Spleen (tissue), 11 donors: ENCODE measurements around the gene DLG1. TPM values are rescaled to one million over a fixed set of nuclear protein-coding genes. Genes with fewer than 3 reads are reported as not detected.

Experiments used
- DNase-seq: peaks from one replicate; pipeline ENCODE4 v3.0.0-alpha.2; 2020
- H3K27ac ChIP-seq, 8 donors: fragments of 200-600 bp; sonication (generic) in 7 of 8; 1 replicate in 4 of 8; 2 replicates in 4 of 8; pipeline versions ENCODE4 v1.5.0 to v1.8.0; 2016 to 2021; ENCODE audit warnings: inconsistent platforms in 4 of 8, mild to moderate bottlenecking in 4 of 8, moderate library complexity in 1 of 8
- H3K27me3 ChIP-seq, 7 donors: fragments of 200-600 bp; sonication (generic) in 6 of 7; replicated peaks in 1 of 7; 1 replicate in 4 of 7; 2 replicates in 3 of 7; pipeline versions ENCODE4 v1.5.0 to v1.8.0; 2016 to 2021; ENCODE audit warnings: inconsistent platforms in 3 of 7, mild to moderate bottlenecking in 1 of 7
- H3K36me3 ChIP-seq, 6 donors: fragments of 200-600 bp; sonication (generic) in 5 of 6; 1 replicate in 4 of 6; 2 replicates in 2 of 6; pipeline versions ENCODE4 v1.5.0 to v1.8.0; 2016 to 2021; ENCODE audit warnings: inconsistent platforms in 2 of 6
- H3K4me1 ChIP-seq, 6 donors: fragments of 200-600 bp; sonication (generic) in 5 of 6; 1 replicate in 3 of 6; 2 replicates in 3 of 6; pipeline versions ENCODE4 v1.5.0 to v1.8.0; 2016 to 2021; ENCODE audit warnings: inconsistent platforms in 3 of 6
- H3K4me3 ChIP-seq, 8 donors: fragments of 200-600 bp; sonication (generic) in 7 of 8; 1 replicate in 4 of 8; 2 replicates in 4 of 8; pipeline versions ENCODE4 v1.5.0 to v1.8.0; 2016 to 2021; ENCODE audit warnings: inconsistent platforms in 4 of 8, mild to moderate bottlenecking in 4 of 8, moderate library complexity in 2 of 8
- H3K9me3 ChIP-seq, 8 donors: fragments of 200-600 bp; sonication (generic) in 7 of 8; 1 replicate in 4 of 8; 2 replicates in 4 of 8; pipeline versions ENCODE4 v1.5.0 to v1.8.0; 2016 to 2021; ENCODE audit warnings: inconsistent platforms in 4 of 8
- POLR2A ChIP-seq, 3 donors: fragments of 450-650 bp; IDR thresholded peaks; one replicate each; pipeline ENCODE4 v1.5.1; 2017; ENCODE audit warnings: antibody characterized with exemption in 3 of 3, mild to moderate bottlenecking in 1 of 3
- POLR2AphosphoS5 ChIP-seq, 3 donors: sonication (generic); formaldehyde crosslinking; IDR thresholded peaks; one replicate each; pipeline ENCODE4 v1.5.1; 2017; ENCODE audit warnings: antibody characterized with exemption in 3 of 3
- WGBS, 5 donors: extraction: QIAGEN DNeasy Blood & Tissue Kit in 3 of 5; methylation state at CpG; one replicate each; pipeline versions ENCODE4 v1.1.5 to v1.1.7; 2013 to 2018; 5-methylcytosine and 5-hydroxymethylcytosine counted together
- intact Hi-C: fragments of 100-400 bp; cut with DNase I; formaldehyde crosslinking; loops from one replicate; pipeline ENCODE4 v1.15.0; 2023; ENCODE audit warnings: low total_unique reads
- polyA plus RNA-seq, 3 donors: library from polyadenylated mRNA; stranded (reverse); fragments of 200-250 nt; gene quantifications; one replicate each; pipeline ENCODE4 v1.2.1, GENCODE V29; 2013
- total RNA-seq, 7 donors: library from RNA; depleted of rRNA in 3 of 7; stranded (reverse); fragments of >200 nt in 3 of 7; fragmentation: NEBNext Ultra II Directional in 4 of 7; extraction: Animal tissue kit (Norgen Biotek cat#: 25700) in 4 of 7; gene quantifications; one replicate each; pipeline versions ENCODE4 v1.1.0 to v1.2.1, GENCODE V29; 2016 to 2021
- TF ChIP-seq, protein P1 (sequence below), 11 experiments: fragments of 200-600 bp in 7 of 11; fragments of 450-650 bp in 4 of 11; sonication (generic) in 4 of 11; IDR thresholded peaks in 8 of 11; conservative IDR thresholded peaks in 3 of 11; 1 replicate in 7 of 11; 2 replicates in 4 of 11; pipeline versions ENCODE4 v1.4.0 to v1.8.0; 2016 to 2021; ENCODE audit warnings: antibody characterized with exemption in 11 of 11, inconsistent platforms in 4 of 11, mild to moderate bottlenecking in 1 of 11
- donor health status: healthy with polysubstance abuse.
- donor health status: DM: no; HTN: no; CAD: no; lungs with moderate emphysema.
- donor health status: DM: no; HTN: no; CAD: no.
- donor health status: Bipolar disorder and iron deficiency.
- donor health status: healthy.
- donor health status: DM: no; HTN: no; CAD: no.
- donor health status: DM: yes; HTN: yes; CAD: no.

DLG1 gene
- total and polyA plus RNA-seq, 10 donors: 11.0 to 92.3 (median 59.1) TPM

DNA sequence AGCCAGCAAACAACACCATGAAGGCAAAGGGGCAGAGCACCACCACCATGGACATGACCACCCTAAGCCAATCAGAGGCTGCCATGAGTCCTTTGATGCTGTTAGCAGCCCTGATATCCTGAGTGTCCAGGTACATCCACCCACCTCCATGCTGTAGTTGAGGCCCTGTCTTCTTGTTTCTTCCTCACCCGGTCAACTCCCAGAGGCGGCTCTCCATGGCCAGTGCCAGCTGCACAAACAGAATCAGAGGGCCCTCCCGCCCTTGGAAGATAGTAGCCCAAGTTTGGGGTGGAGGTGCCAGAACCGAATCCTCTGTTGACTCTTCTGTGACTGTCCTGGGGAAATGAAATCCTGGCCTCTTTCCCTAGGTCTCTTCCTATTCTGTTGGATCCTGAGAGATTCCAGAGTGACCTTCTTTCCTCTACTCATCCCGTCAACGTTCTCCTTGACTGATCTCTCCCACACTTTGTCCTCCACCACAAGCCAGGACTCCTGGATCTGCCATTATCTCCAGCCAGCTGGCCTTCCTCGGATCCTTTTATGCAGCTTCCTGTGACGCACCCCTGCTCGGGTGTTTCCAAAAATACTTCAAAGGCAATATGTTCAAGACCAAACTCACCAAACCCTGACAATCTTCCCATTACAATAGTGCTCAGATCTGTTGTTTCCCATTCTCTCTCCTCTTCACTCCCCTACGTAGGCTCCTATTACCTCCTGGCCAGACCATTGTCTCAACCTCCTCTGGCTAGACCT, 45.4 kb upstream of the DLG1 start:
- no peaks in the 10 kb centered on the region for H3K4me1 ChIP-seq
- WGBS, 5 donors: 65 to 81% (median 69%) methylated on average over 10 of the region's 10 CpGs
- no peak overlapping the region for H3K27ac ChIP-seq
- H3K36me3 ChIP-seq: no peaks in the 10 kb centered on the region
- no peaks in the 10 kb centered on the region for H3K9me3 ChIP-seq
- TF ChIP-seq, protein P1, sequence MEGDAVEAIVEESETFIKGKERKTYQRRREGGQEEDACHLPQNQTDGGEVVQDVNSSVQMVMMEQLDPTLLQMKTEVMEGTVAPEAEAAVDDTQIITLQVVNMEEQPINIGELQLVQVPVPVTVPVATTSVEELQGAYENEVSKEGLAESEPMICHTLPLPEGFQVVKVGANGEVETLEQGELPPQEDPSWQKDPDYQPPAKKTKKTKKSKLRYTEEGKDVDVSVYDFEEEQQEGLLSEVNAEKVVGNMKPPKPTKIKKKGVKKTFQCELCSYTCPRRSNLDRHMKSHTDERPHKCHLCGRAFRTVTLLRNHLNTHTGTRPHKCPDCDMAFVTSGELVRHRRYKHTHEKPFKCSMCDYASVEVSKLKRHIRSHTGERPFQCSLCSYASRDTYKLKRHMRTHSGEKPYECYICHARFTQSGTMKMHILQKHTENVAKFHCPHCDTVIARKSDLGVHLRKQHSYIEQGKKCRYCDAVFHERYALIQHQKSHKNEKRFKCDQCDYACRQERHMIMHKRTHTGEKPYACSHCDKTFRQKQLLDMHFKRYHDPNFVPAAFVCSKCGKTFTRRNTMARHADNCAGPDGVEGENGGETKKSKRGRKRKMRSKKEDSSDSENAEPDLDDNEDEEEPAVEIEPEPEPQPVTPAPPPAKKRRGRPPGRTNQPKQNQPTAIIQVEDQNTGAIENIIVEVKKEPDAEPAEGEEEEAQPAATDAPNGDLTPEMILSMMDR (IDR thresholded peaks at IDR 0.05 in 8 of 11, conservative IDR thresholded peaks at IDR 0.05 in 3 of 11): no peak
- TF ChIP-seq POLR2A (IDR thresholded peaks at IDR 0.05): no peak
- no peak for TF ChIP-seq POLR2AphosphoS5 (IDR thresholded peaks at IDR 0.05)
- peak; percentile 17 for DNase-seq
- intact Hi-C loops: no loop called here
- H3K27me3 ChIP-seq: no peaks in the 10 kb centered on the region
- no peak overlapping the region for H3K4me3 ChIP-seq

GRCh38 chr3:197343111-197343510, 44.7 kb upstream of the DLG1 start:
- Histone ChIP-seq H3K4me3 (no peak overlapping the region), H3K9me3 (no peaks in the 10 kb centered on the region), H3K27me3 (no peaks in the 10 kb centered on the region), H3K36me3 (no peaks in the 10 kb centered on the region), H3K4me1 (no peaks in the 10 kb centered on the region), H3K27ac (no peak overlapping the region)
- intact Hi-C loops: no loop called here
- WGBS, 5 donors: 84 to 99% (median 93%) methylated on average over 6 of the region's 6 CpGs
- TF ChIP-seq POLR2A (IDR thresholded peaks at IDR 0.05) (no peak), POLR2AphosphoS5 (IDR thresholded peaks at IDR 0.05) (no peak)
- TF ChIP-seq, protein P1 (IDR thresholded peaks at IDR 0.05 in 8 of 11, conservative IDR thresholded peaks at IDR 0.05 in 3 of 11): no peak
- DNase-seq: peak; percentile 41

- Histone ChIP-seq H3K4me3 (no peak overlapping the region), H3K4me1 (no peaks in the 10 kb centered on the region), H3K36me3 (no peaks in the 10 kb centered on the region), H3K27ac (no peak overlapping the region), H3K27me3 (no peaks in the 10 kb centered on the region), H3K9me3 (no peaks in the 10 kb centered on the region)
- intact Hi-C loops: no loop called here
- TF ChIP-seq, protein P1 (IDR thresholded peaks at IDR 0.05 in 8 of 11, conservative IDR thresholded peaks at IDR 0.05 in 3 of 11): no peak
- TF ChIP-seq POLR2AphosphoS5 (IDR thresholded peaks at IDR 0.05) (no peak), POLR2A (IDR thresholded peaks at IDR 0.05) (no peak)
- no peak for DNase-seq
Observed at GRCh38 chr3:197340521-197340871, 42.1 kb upstream of the DLG1 start.

GRCh38 chr3:197339841-197340520, 41.6 kb upstream of the DLG1 start:
- 66 to 79% (median 68%) methylated on average over 10 to 12 of the region's 12 CpGs for WGBS, 5 donors
- Histone ChIP-seq H3K9me3 (no peaks in the 10 kb centered on the region), H3K27me3 (no peaks in the 10 kb centered on the region), H3K4me3 (no peak overlapping the region), H3K27ac (no peak overlapping the region), H3K36me3 (no peaks in the 10 kb centered on the region), H3K4me1 (no peaks in the 10 kb centered on the region)
- no peak for TF ChIP-seq POLR2AphosphoS5 (IDR thresholded peaks at IDR 0.05)
- TF ChIP-seq, protein P1 (IDR thresholded peaks at IDR 0.05 in 8 of 11, conservative IDR thresholded peaks at IDR 0.05 in 3 of 11): no peak
- TF ChIP-seq POLR2A (IDR thresholded peaks at IDR 0.05): no peak
- DNase-seq: no peak
- intact Hi-C loops: no loop called here
